Fibroblast of pulmonary artery (primary cell): Measurements from ENCODE around the gene UBL4A.

ENCODE experiments used
- DNase-seq: peaks from one replicate; pipeline ENCODE4 v3.0.0-alpha.2; 2010; ENCODE audit warnings: low read depth
- H3K4me3 ChIP-seq: replicated peaks from 2 replicates; pipeline ENCODE4 v1.5.1; 2011; ENCODE audit warnings: low read depth, mild to moderate bottlenecking, control low read depth, low read length, moderate library complexity
- CTCF ChIP-seq: IDR thresholded peaks from 2 replicates; pipeline ENCODE4 v1.5.1; 2011; ENCODE audit warnings: mild to moderate bottlenecking, control low read depth, low read length, inconsistent platforms; ENCODE audit errors: missing control alignments

UBL4A gene

DNA sequence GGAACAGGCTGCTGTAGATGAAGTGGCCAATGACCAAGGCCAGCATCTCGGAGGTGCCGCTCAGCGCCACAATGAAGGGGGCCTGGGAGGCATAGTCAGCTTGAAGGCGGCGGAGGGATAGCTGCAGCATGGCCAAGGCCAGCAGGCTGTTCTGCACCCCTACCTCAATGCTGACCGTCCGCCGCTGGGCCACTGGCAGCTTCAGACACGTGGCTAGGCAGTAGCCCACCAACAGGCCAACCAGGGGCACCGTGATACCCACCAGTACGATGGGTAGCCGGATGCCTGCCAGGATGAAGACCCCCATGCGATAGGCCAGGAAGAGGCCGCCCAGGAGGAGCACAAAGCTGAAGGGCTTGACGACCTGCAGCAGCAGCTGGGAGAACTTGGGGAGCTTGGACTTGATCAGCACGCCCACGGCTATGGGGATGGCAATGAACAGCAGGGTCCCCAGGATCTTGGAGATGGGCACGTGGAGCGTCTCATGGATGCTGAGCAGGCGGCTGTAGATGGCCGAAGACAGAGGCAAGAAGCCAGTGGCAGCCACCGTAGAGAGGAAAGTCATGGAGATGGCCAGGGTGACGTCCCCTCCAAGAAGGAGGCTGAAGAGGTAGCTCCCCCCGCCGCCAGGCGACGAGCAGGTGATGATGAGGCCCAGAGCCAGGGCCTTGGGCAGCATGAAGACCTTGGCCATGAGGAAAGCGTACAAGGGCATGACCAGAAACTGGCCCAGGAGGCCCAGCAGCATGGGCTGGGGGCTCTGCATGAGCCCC lies 1.3 kb upstream of the UBL4A start:
- no peak for DNase-seq
- H3K4me3 ChIP-seq, result no peak overlapping the region
- TF ChIP-seq CTCF, result no peak

- no peak for DNase-seq
- TF ChIP-seq CTCF, result no peak
- peak overlapping the region; percentile 57 for H3K4me3 ChIP-seq
These were observed 391 bp downstream of the UBL4A start for GRCh38 chrX:154486052-154486395.

GRCh38 chrX:154485150-154486051 lies 1.0 kb downstream of the UBL4A start:
- DNase-seq, result no peak
- H3K4me3 ChIP-seq, result peak overlapping the region; percentile 57

DNA sequence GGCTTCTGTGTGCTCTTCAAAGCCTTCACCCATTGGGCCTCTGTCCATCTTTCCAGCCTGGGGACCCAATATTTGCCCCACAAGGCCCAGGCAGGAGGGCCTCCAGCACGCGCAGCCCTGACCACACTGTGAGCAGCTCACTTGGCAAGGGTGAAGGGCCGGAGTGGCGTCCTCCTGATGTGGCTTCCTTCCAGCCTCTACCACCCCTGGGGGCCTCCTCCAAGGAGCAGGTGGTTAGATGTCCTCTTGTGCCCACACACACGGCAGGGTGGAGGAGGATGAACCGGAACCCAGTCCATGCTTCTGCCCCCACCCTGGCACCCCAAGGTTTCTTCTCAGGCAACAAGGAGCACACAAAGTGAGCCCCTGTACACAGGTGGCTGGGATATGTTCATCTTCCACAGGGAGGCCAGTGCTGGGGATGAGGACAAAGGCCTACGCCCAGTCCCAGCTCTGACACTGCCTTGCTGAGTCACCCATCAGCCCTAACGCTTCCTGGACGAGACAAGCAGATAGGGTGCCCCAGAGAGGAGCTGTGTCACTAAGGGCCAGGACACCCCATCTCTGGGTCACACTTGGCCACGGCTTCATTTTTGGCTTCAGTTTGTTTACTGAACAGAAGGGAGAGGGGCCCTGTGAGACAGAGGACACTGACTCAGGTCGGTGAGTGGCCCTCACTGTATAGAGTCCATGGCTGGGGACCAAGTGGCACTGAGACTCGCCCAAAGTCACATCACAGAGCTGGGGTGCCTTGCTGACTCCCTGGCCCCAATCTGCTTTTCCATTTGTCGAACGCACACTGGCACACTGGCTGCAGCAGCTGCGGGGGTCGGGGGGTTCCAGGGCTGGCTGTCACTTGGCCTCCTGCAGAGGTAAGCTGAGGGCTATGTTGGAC lies 1.9 kb downstream of the UBL4A start:
- no peak for DNase-seq
- H3K4me3 ChIP-seq, result no peak overlapping the region
- no peak for TF ChIP-seq CTCF

More at GRCh38 chrX:154485150-154486051, 1.0 kb downstream of the UBL4A start:
- TF ChIP-seq CTCF, result no peak

GRCh38 chrX:154483325-154483724 lies 3.1 kb downstream of the UBL4A start:
- no peak for TF ChIP-seq CTCF
- H3K4me3 ChIP-seq, result no peak overlapping the region
- no peak for DNase-seq

DNA sequence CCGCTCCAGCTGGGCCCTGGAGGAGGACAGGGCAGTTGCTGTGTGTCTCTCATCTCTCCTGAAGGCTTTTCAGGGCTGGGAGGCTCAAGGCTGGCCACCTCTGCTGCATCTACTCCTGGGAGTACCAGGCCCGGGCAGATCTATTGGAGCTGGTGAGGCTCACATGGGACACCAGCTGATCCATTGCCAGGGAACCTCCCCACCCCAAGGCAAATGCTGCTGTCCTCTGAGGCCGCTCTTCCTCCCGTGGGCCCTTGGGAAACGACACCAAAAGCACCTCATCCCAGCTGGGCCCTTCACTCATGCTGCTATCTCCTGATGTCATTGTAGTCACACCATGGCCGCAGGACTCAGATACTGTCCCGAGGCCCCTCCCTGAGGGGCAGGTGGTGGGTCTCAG lies 3.6 kb downstream of the UBL4A start:
- no peak for DNase-seq
- no peak for TF ChIP-seq CTCF
- H3K4me3 ChIP-seq, result no peak overlapping the region
